HCT116 (cell line): ENCODE measurements around the gene SLC34A1. TPM values are rescaled to one million over a fixed set of nuclear protein-coding genes. Genes with fewer than 3 reads are reported as not detected.

ENCODE experiments used
- ATAC-seq: fragments of 200-7000 bp; cut with Tn5 transposase; 2 replicates; pipeline ENCODE4 v1.9.1; 2020; ENCODE audit warnings: mild to moderate bottlenecking, moderate library complexity
- BruUV-seq: library from RNA; stranded (reverse); fragments of 400-500 nt; replicated peaks from 2 replicates; lab custom pipeline; 2021; lab: Mats Ljungman, UMichigan
- CTCF ChIA-PET: fragments of 300-600 bp; sonication (Branson Sonifier 250); formaldehyde crosslinking; loops from one replicate; lab custom pipeline; 2021; ENCODE audit warnings: antibody characterized with exemption; lab: Charles Lee
- POLR2A ChIA-PET: fragments of 300-600, 350-600 bp; sonication (Branson Sonifier 250); formaldehyde crosslinking; loops from one replicate; lab custom pipeline; 2021; ENCODE audit warnings: antibody characterized with exemption; lab: Charles Lee
- RAD21 ChIA-PET, 2 experiments: fragments of 300-600 bp; sonication (Branson Sonifier 250); formaldehyde crosslinking; loops; one replicate each; lab custom pipeline; 2023; ENCODE audit warnings: low total read pairs in 2 of 2; ENCODE audit not compliant: uncharacterized antibody in 2 of 2, unreplicated experiment in 2 of 2, low non-redundant PET in 1 of 2; lab: Charles Lee
- DNase-seq: peaks from one replicate; pipeline ENCODE4 v3.0.0-alpha.2; 2010; ENCODE audit warnings: low read depth, low spot score
- H2AFZ ChIP-seq: fragments of 200-600 bp; shearing (Covaris generic), sonication (generic); 2 replicates; pipeline ENCODE4 v1.6.1; 2017; ENCODE audit warnings: low read depth, mixed run types, mixed read lengths, antibody characterized with exemption, low read length; ENCODE audit not compliant: poor library complexity, severe bottlenecking
- H3K27ac ChIP-seq: 2 replicates; pipeline ENCODE4 v1.5.1; 2012; ENCODE audit warnings: low read depth, low read length
- H3K27me3 ChIP-seq: fragments of 200-600 bp; sonication (generic); 2 replicates; pipeline ENCODE4 v1.6.1; 2016; ENCODE audit warnings: mixed run types, low read length, mixed read lengths; ENCODE audit not compliant: insufficient read depth
- H3K36me3 ChIP-seq, 2 experiments: fragments of 200-500 bp in 1 of 2; fragments of 200-600 bp in 1 of 2; sonication (Bioruptor generic) in 1 of 2; sonication (generic) in 1 of 2; 2 replicates each; pipeline versions ENCODE4 v1.5.1 to v1.6.1; 2014 to 2016; ENCODE audit warnings: low read length in 2 of 2, inconsistent platforms in 1 of 2, mixed read lengths in 1 of 2, mixed run types in 1 of 2; ENCODE audit not compliant: insufficient read depth in 2 of 2, control insufficient read depth in 1 of 2
- H3K4me1 ChIP-seq, 2 experiments: fragments of 200-600 bp in 1 of 2; sonication (generic) in 1 of 2; 2 replicates each; pipeline versions ENCODE4 v1.5.1 to v1.6.1; 2012 to 2017; ENCODE audit warnings: low read length in 2 of 2, inconsistent platforms in 1 of 2, mild to moderate bottlenecking in 1 of 2, mixed read lengths in 1 of 2, mixed run types in 1 of 2, moderate library complexity in 1 of 2; ENCODE audit not compliant: insufficient read depth in 2 of 2, control insufficient read depth in 1 of 2
- H3K4me2 ChIP-seq: fragments of 200-600 bp; sonication (generic); 2 replicates; pipeline ENCODE4 v1.6.1; 2017; ENCODE audit warnings: mixed run types, low read length, mixed read lengths
- H3K4me3 ChIP-seq, 2 experiments: fragments of 200-600 bp in 1 of 2; sonication (generic) in 1 of 2; replicated peaks in 1 of 2; 2 replicates each; pipeline ENCODE4 v1.5.1; 2011 to 2016; ENCODE audit warnings: low read length in 2 of 2, control low read depth in 1 of 2, low read depth in 1 of 2, mild to moderate bottlenecking in 1 of 2, mixed read lengths in 1 of 2, mixed run types in 1 of 2
- H3K79me2 ChIP-seq: fragments of 200-600 bp; sonication (generic); 2 replicates; pipeline ENCODE4 v1.6.1; 2017; ENCODE audit warnings: mild to moderate bottlenecking, mixed run types, low read length, moderate library complexity, mixed read lengths; ENCODE audit not compliant: insufficient read depth
- H3K9ac ChIP-seq: fragments of 200-600 bp; sonication (generic); 2 replicates; pipeline ENCODE4 v1.6.1; 2016; ENCODE audit warnings: low read length, mixed read lengths
- H3K9me2 ChIP-seq: fragments of 200-600 bp; sonication (generic), shearing (Covaris generic); 2 replicates; pipeline ENCODE4 v1.6.1; 2017; ENCODE audit warnings: mixed run types, mild to moderate bottlenecking, moderate library complexity; ENCODE audit not compliant: insufficient read depth
- H3K9me3 ChIP-seq, 2 experiments: fragments of 200-500 bp in 1 of 2; fragments of 200-600 bp in 1 of 2; sonication (Bioruptor generic) in 1 of 2; sonication (generic) in 1 of 2; 2 replicates each; pipeline ENCODE4 v1.6.1; 2014 to 2017; ENCODE audit warnings: low read length in 2 of 2, mixed read lengths in 2 of 2, inconsistent platforms in 1 of 2, low read depth in 1 of 2, mild to moderate bottlenecking in 1 of 2, mixed run types in 1 of 2, moderate library complexity in 1 of 2; ENCODE audit not compliant: control insufficient read depth in 1 of 2, insufficient read depth in 1 of 2
- H4K20me1 ChIP-seq: fragments of 200-600 bp; sonication (generic), shearing (Covaris generic); 2 replicates; pipeline ENCODE4 v1.6.1; 2017; ENCODE audit warnings: mixed run types, mild to moderate bottlenecking, moderate library complexity; ENCODE audit not compliant: insufficient read depth
- CBX3 ChIP-seq: IDR thresholded peaks from 2 replicates; pipeline ENCODE4 v1.6.1; 2012; ENCODE audit warnings: low read depth
- CEBPB ChIP-seq: IDR thresholded peaks from 2 replicates; pipeline ENCODE4 v1.6.1; 2012; ENCODE audit warnings: low read depth
- EGR1 ChIP-seq: IDR thresholded peaks from 2 replicates; pipeline ENCODE4 v1.6.1; 2012; ENCODE audit warnings: low read depth
- EZH2phosphoT487 ChIP-seq: fragments of 200-600 bp; IDR thresholded peaks from 2 replicates; pipeline ENCODE4 v1.6.1; 2018; ENCODE audit warnings: antibody characterized with exemption, borderline replicate concordance
- JUND ChIP-seq: IDR thresholded peaks from 2 replicates; pipeline ENCODE4 v1.6.1; 2012
- POLR2A ChIP-seq: IDR thresholded peaks from 2 replicates; pipeline ENCODE4 v1.7.0; 2011; ENCODE audit warnings: borderline replicate concordance; ENCODE audit not compliant: insufficient read depth, insufficient read length; ENCODE audit errors: extremely low read depth
- POLR2AphosphoS5 ChIP-seq: IDR thresholded peaks from 2 replicates; pipeline ENCODE4 v1.6.1; 2011; ENCODE audit warnings: mild to moderate bottlenecking, low read depth, low read length, moderate library complexity
- SIN3A ChIP-seq: IDR thresholded peaks from 2 replicates; pipeline ENCODE4 v1.6.1; 2012; ENCODE audit warnings: low read depth
- SRF ChIP-seq: IDR thresholded peaks from 2 replicates; pipeline ENCODE4 v1.6.1; 2012; ENCODE audit warnings: low read depth
- TCF7L2 ChIP-seq: IDR thresholded peaks from 2 replicates; pipeline ENCODE4 v1.7.0; 2011; ENCODE audit warnings: borderline replicate concordance, inconsistent platforms; ENCODE audit not compliant: insufficient read depth, insufficient read length; ENCODE audit errors: extremely low read depth
- YY1 ChIP-seq: IDR thresholded peaks from 2 replicates; pipeline ENCODE4 v1.6.1; 2011; ENCODE audit warnings: low read length, low read depth, moderate library complexity, mild to moderate bottlenecking; ENCODE audit not compliant: insufficient replicate concordance; ENCODE audit errors: extremely low read depth
- ZFX ChIP-seq: fragments of 450-650 bp; IDR thresholded peaks from 2 replicates; pipeline ENCODE4 v1.6.1; 2017
- intact Hi-C: fragments of 100-400 bp; cut with micrococcal nuclease; formaldehyde crosslinking; loops from 2 replicates; pipeline ENCODE4 v1.10.0; 2022
- total RNA-seq: library from RNA; stranded (reverse); gene quantifications from one replicate; pipeline ENCODE4 v1.2.1, GENCODE V29; 2021; ENCODE audit not compliant: unreplicated experiment
- TF ChIP-seq, protein P1 (sequence below): IDR thresholded peaks from 2 replicates; pipeline ENCODE4 v1.6.1; 2012; ENCODE audit warnings: low read depth
- TF ChIP-seq, protein P2 (sequence below): IDR thresholded peaks from 2 replicates; pipeline ENCODE4 v1.6.1; 2012
- TF ChIP-seq, protein P3 (sequence below), 3 experiments: fragments of 200-600 bp in 1 of 3; sonication (generic) in 1 of 3; IDR thresholded peaks in 2 of 3; conservative IDR thresholded peaks in 1 of 3; 2 replicates each; pipeline ENCODE4 v1.5.1; 2012 to 2017; ENCODE audit warnings: low read depth in 2 of 3, low read length in 2 of 3, antibody characterized with exemption in 1 of 3, borderline replicate concordance in 1 of 3, control low read depth in 1 of 3, mild to moderate bottlenecking in 1 of 3, mixed read lengths in 1 of 3, mixed run types in 1 of 3, moderate library complexity in 1 of 3; ENCODE audit not compliant: insufficient read depth in 1 of 3

SLC34A1 gene
- total RNA-seq, 1 experiment from 2014 or later, result not detected

DNA sequence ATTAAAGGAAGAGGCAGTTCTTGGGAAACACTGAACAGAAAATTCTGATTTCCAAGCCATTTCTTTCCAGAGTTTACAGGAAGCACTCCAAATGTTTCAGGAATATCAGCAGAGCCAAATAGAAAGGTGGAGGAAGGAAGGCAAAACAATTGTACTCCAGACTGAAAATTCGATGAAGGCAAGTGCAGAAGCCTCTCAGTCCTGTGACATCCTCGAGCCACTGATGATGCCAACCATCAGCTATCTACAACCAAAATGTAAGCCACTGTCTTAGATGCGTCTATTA is 34.9 kb upstream of the SLC34A1 start:
- no TSS peak for BruUV-seq
- TF ChIP-seq, protein P1, sequence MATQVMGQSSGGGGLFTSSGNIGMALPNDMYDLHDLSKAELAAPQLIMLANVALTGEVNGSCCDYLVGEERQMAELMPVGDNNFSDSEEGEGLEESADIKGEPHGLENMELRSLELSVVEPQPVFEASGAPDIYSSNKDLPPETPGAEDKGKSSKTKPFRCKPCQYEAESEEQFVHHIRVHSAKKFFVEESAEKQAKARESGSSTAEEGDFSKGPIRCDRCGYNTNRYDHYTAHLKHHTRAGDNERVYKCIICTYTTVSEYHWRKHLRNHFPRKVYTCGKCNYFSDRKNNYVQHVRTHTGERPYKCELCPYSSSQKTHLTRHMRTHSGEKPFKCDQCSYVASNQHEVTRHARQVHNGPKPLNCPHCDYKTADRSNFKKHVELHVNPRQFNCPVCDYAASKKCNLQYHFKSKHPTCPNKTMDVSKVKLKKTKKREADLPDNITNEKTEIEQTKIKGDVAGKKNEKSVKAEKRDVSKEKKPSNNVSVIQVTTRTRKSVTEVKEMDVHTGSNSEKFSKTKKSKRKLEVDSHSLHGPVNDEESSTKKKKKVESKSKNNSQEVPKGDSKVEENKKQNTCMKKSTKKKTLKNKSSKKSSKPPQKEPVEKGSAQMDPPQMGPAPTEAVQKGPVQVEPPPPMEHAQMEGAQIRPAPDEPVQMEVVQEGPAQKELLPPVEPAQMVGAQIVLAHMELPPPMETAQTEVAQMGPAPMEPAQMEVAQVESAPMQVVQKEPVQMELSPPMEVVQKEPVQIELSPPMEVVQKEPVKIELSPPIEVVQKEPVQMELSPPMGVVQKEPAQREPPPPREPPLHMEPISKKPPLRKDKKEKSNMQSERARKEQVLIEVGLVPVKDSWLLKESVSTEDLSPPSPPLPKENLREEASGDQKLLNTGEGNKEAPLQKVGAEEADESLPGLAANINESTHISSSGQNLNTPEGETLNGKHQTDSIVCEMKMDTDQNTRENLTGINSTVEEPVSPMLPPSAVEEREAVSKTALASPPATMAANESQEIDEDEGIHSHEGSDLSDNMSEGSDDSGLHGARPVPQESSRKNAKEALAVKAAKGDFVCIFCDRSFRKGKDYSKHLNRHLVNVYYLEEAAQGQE, result no peak
- TF ChIP-seq JUND (no peak), EGR1 (no peak), TCF7L2 (no peak), EZH2phosphoT487 (no peak), YY1 (no peak), SRF (no peak), ZFX (no peak), POLR2AphosphoS5 (no peak), POLR2A (no peak), SIN3A (no peak), CBX3 (no peak), CEBPB (no peak)
- TF ChIP-seq, protein P2, sequence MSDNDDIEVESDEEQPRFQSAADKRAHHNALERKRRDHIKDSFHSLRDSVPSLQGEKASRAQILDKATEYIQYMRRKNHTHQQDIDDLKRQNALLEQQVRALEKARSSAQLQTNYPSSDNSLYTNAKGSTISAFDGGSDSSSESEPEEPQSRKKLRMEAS, result no peak
- TF ChIP-seq, protein P3, sequence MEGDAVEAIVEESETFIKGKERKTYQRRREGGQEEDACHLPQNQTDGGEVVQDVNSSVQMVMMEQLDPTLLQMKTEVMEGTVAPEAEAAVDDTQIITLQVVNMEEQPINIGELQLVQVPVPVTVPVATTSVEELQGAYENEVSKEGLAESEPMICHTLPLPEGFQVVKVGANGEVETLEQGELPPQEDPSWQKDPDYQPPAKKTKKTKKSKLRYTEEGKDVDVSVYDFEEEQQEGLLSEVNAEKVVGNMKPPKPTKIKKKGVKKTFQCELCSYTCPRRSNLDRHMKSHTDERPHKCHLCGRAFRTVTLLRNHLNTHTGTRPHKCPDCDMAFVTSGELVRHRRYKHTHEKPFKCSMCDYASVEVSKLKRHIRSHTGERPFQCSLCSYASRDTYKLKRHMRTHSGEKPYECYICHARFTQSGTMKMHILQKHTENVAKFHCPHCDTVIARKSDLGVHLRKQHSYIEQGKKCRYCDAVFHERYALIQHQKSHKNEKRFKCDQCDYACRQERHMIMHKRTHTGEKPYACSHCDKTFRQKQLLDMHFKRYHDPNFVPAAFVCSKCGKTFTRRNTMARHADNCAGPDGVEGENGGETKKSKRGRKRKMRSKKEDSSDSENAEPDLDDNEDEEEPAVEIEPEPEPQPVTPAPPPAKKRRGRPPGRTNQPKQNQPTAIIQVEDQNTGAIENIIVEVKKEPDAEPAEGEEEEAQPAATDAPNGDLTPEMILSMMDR (IDR thresholded peaks at IDR 0.05 in 2 of 3, conservative IDR thresholded peaks at IDR 0.05 in 1 of 3; ENCODE audit: borderline replicate concordance in 1 of 3, insufficient read depth in 1 of 3, low read depth in 2 of 3, low read length in 2 of 3), result no peak
- ChIA-PET RAD21 (no interaction called here), POLR2A (no interaction called here), CTCF (no interaction called here)
- Histone ChIP-seq H3K4me1 (peaks cover 14 to 16% of the 10 kb centered on the region in 2 experiments), H3K9me3 (no peaks in the 10 kb centered on the region), H3K9me2 (no peaks in the 10 kb centered on the region), H3K4me3 (no peak overlapping the region), H3K27ac (no peak overlapping the region), H2AFZ (no peak overlapping the region), H3K9ac (no peak overlapping the region), H3K4me2 (no peak overlapping the region), H3K79me2 (peaks cover 69% of the 10 kb centered on the region), H3K36me3 (peaks cover 8 to 11% of the 10 kb centered on the region in 2 experiments; a peak in 3 of 4 replicates), H4K20me1 (peaks cover 3% of the 10 kb centered on the region; the same call in 1 of the 2 replicates), H3K27me3 (no peaks in the 10 kb centered on the region)
- intact Hi-C loops, result no loop called here
- DNase-seq (no peak), ATAC-seq (no peak)
